ENCODE measurements around the gene IGFL2. TPM values are rescaled to one million over a fixed set of nuclear protein-coding genes. Genes with fewer than 3 reads are reported as not detected.
"Not testable (repeated sequence)": the region's sequence is repeated elsewhere in the genome, so short reads cannot be mapped to it uniquely, and the experiment has no call there.

IGFL2 gene
- not detected in 2 replicates for total RNA-seq (2014; rRNA removed; shearing (Covaris generic))
- not detected in 2 replicates for total RNA-seq (2022)
- not detected for Bru-seq, nascent RNA
- BruChase-seq, experiment 1, labeled RNA remaining after a 6-hour chase: not detected
- not detected for BruChase-seq, experiment 2, labeled RNA remaining after a 2-hour chase
- long read RNA-seq: 0 reads

DNA sequence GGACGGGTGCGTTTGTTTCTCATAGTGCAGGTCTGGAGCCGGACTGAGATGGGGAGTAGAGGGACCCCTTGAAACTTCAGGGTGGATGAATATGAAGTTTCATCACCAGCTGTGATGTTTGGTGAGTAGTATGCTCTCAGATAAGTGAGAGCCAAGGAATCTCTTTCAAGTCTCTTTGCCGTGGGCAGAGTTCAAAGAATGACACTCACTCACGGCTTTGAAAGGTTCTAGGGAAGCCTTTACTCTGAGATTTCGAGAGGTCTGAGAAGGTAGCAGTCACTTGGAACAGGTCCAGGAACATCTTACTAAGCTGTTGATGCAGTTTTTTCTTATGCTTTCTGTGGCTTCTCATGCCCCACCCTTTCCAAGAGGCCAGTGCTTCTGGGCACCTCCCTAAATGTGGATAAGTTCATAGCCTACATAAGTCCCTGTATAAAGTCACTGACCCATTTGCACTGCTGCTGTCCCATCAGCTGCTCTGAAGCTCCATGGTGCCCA, at the start of gene IGFL2:
IGFL2 (plus strand) TSS at position 448 of the 498 bp plus-strand sequence; CDS start at position 489, 41 bp downstream.
- Histone ChIP-seq H2AFZ (ENCODE audit: low read length) (no peak within 1 kb of the TSS), H3K4me3 (ENCODE audit: low read depth, low read length, poor library complexity, severe bottlenecking) (no peak within 1 kb of the TSS), H3K4me2 (ENCODE audit: low read length) (no peak within 1 kb of the TSS), H3K79me2 (ENCODE audit: insufficient read depth, low read depth, low read length) (no peaks in the 10 kb centered on the region), H4K20me1 (ENCODE audit: insufficient read depth, low read length) (no peaks in the 10 kb centered on the region), H3K36me3 (ENCODE audit: insufficient read depth, low read length) (no peaks in the 10 kb centered on the region), H3K9me3 (ENCODE audit: low read length) (no peaks in the 10 kb centered on the region), H3K9me2 (ENCODE audit: insufficient read depth, low read length) (no peaks in the 10 kb centered on the region), H3K4me1 (ENCODE audit: insufficient read depth, low read length, poor library complexity, severe bottlenecking) (no peaks in the 10 kb centered on the region), H3K27ac (ENCODE audit: low read depth, low read length, poor library complexity, severe bottlenecking) (no peak within 1 kb of the TSS)
- TF ChIP-seq EZH2phosphoT487 (IDR thresholded peaks at IDR 0.05; ENCODE audit: borderline replicate concordance, low read depth, low read length): no peak
- TF ChIP-seq, protein P1, sequence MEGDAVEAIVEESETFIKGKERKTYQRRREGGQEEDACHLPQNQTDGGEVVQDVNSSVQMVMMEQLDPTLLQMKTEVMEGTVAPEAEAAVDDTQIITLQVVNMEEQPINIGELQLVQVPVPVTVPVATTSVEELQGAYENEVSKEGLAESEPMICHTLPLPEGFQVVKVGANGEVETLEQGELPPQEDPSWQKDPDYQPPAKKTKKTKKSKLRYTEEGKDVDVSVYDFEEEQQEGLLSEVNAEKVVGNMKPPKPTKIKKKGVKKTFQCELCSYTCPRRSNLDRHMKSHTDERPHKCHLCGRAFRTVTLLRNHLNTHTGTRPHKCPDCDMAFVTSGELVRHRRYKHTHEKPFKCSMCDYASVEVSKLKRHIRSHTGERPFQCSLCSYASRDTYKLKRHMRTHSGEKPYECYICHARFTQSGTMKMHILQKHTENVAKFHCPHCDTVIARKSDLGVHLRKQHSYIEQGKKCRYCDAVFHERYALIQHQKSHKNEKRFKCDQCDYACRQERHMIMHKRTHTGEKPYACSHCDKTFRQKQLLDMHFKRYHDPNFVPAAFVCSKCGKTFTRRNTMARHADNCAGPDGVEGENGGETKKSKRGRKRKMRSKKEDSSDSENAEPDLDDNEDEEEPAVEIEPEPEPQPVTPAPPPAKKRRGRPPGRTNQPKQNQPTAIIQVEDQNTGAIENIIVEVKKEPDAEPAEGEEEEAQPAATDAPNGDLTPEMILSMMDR (conservative IDR thresholded peaks at IDR 0.05; ENCODE audit: low read length): no peak
- ChIA-PET CTCF (ENCODE audit: unreplicated experiment) (no interaction called here), POLR2A (interaction anchor here (0.6 kb wide), 1 partner anchor 1755 kb away, joined by 4 read pairs; no protein-coding TSS in a partner anchor)
- no TSS peak for BruUV-seq (replicated peaks)
- intact Hi-C loops (cut with micrococcal nuclease; ENCODE audit: unreplicated experiment): no loop called here
- no peak for DNase-seq (ENCODE audit: low spot score)

DNA sequence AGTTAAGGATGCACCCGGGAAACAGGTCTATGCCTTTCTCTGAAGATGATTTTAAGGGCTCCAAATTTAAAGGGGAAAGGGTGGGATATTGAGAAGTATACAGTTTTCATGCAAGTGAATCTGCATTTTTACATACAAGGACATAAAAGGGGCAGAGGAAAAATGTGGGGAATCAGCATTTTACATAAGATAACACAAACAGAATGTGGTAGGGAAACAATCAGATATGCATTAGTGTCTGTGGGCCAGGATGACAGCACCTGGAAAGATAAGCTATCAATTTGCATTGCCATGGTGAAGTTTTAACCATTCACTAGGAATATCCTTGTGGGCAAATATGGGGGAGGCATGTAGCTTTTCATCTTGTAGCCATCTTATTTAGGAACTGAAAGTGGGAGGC, 47.7 kb upstream of the IGFL2 start:
- ChIA-PET CTCF (ENCODE audit: unreplicated experiment) (no interaction called here), POLR2A (no interaction called here)
- BruUV-seq (replicated peaks): no TSS peak
- no peak overlapping the region for H2AFZ ChIP-seq (ENCODE audit: low read length)
- no peaks in the 10 kb centered on the region for H3K4me1 ChIP-seq (ENCODE audit: insufficient read depth, low read length, poor library complexity, severe bottlenecking)
- TF ChIP-seq EZH2phosphoT487 (IDR thresholded peaks at IDR 0.05; ENCODE audit: borderline replicate concordance, low read depth, low read length): no peak
- TF ChIP-seq, protein P1 (conservative IDR thresholded peaks at IDR 0.05; ENCODE audit: low read length): no peak
- H3K9me3 ChIP-seq (ENCODE audit: low read length): no peaks in the 10 kb centered on the region
- no peak overlapping the region for H3K27ac ChIP-seq (ENCODE audit: low read depth, low read length, poor library complexity, severe bottlenecking)
- H3K4me2 ChIP-seq (ENCODE audit: low read length): no peak overlapping the region
- H4K20me1 ChIP-seq (ENCODE audit: insufficient read depth, low read length): no peaks in the 10 kb centered on the region
- no peak for DNase-seq (ENCODE audit: low spot score)
- H3K4me3 ChIP-seq (ENCODE audit: low read depth, low read length, poor library complexity, severe bottlenecking): no peak overlapping the region
- no peaks in the 10 kb centered on the region for H3K36me3 ChIP-seq (ENCODE audit: insufficient read depth, low read length)
- no peaks in the 10 kb centered on the region for H3K79me2 ChIP-seq (ENCODE audit: insufficient read depth, low read depth, low read length)
- no peaks in the 10 kb centered on the region for H3K9me2 ChIP-seq (ENCODE audit: insufficient read depth, low read length)
- intact Hi-C loops (cut with micrococcal nuclease; ENCODE audit: unreplicated experiment): no loop called here

DNA sequence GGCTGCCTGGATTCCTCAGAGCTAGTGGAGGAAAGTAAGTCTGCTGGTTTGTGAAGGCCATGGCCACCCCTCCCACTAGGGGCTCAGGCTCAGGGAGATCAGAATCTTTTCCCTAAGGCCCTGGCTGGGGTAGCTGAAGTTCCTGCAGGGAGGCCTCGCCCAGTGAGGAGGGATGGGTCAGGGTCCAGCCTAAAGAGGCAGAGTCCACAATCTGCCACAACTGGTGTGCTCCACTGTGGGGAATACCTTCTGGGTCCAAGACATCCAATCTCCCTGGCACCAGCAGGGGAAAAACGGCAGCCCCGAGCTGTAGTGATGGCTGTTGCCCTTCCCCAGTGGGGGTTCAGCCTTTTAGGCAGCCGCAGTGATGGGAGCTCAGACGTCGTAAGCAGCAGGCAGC, 46.7 kb upstream of the IGFL2 start:
- ChIA-PET CTCF (ENCODE audit: unreplicated experiment) (no interaction called here), POLR2A (no interaction called here)
- Histone ChIP-seq H3K9me3 (ENCODE audit: low read length) (no peaks in the 10 kb centered on the region), H4K20me1 (ENCODE audit: insufficient read depth, low read length) (no peaks in the 10 kb centered on the region), H3K79me2 (ENCODE audit: insufficient read depth, low read depth, low read length) (no peaks in the 10 kb centered on the region), H3K4me1 (ENCODE audit: insufficient read depth, low read length, poor library complexity, severe bottlenecking) (no peaks in the 10 kb centered on the region), H3K27ac (ENCODE audit: low read depth, low read length, poor library complexity, severe bottlenecking) (no peak overlapping the region), H2AFZ (ENCODE audit: low read length) (no peak overlapping the region), H3K9me2 (ENCODE audit: insufficient read depth, low read length) (no peaks in the 10 kb centered on the region), H3K36me3 (ENCODE audit: insufficient read depth, low read length) (no peaks in the 10 kb centered on the region), H3K4me2 (ENCODE audit: low read length) (no peak overlapping the region), H3K4me3 (ENCODE audit: low read depth, low read length, poor library complexity, severe bottlenecking) (no peak overlapping the region)
- DNase-seq (ENCODE audit: low spot score): no peak
- intact Hi-C loops (cut with micrococcal nuclease; ENCODE audit: unreplicated experiment): no loop called here
- BruUV-seq (replicated peaks): no TSS peak
- no peak for TF ChIP-seq EZH2phosphoT487 (IDR thresholded peaks at IDR 0.05; ENCODE audit: borderline replicate concordance, low read depth, low read length)
- TF ChIP-seq, protein P1 (conservative IDR thresholded peaks at IDR 0.05; ENCODE audit: low read length): no peak

DNA sequence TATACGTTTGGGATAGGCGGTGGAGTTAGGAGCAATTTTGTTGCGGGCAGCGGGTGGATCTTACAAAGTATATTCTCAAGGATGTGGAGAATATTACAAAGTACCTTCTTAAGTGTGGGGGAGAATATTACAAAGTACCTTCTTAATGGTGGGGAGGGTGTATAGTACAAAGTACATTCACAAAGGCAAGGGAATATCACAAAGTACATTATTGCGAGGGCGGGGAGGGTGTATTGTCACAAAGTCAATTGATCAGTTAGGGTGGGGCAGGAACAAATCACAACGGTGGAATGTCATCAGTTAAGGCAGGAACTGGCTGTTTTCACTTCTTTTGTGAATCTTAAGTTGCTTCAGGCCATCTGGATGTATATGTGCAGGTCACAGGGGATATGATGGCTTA, 45.7 kb upstream of the IGFL2 start:
- BruUV-seq (replicated peaks); H3K36me3 ChIP-seq (ENCODE audit: insufficient read depth, low read length); H3K4me3 ChIP-seq (ENCODE audit: low read depth, low read length, poor library complexity, severe bottlenecking); H2AFZ ChIP-seq (ENCODE audit: low read length); H3K9me3 ChIP-seq (ENCODE audit: low read length); CTCF ChIA-PET (ENCODE audit: unreplicated experiment); H3K4me2 ChIP-seq (ENCODE audit: low read length); H4K20me1 ChIP-seq (ENCODE audit: insufficient read depth, low read length); DNase-seq (ENCODE audit: low spot score); H3K9me2 ChIP-seq (ENCODE audit: insufficient read depth, low read length); H3K4me1 ChIP-seq (ENCODE audit: insufficient read depth, low read length, poor library complexity, severe bottlenecking); H3K79me2 ChIP-seq (ENCODE audit: insufficient read depth, low read depth, low read length); intact Hi-C loops (cut with micrococcal nuclease; ENCODE audit: unreplicated experiment); H3K27ac ChIP-seq (ENCODE audit: low read depth, low read length, poor library complexity, severe bottlenecking): not testable (repeated sequence)
- POLR2A ChIA-PET: interaction anchor here (0.6 kb wide), 1 partner anchor 15 kb away, joined by 4 read pairs; no protein-coding TSS in a partner anchor

Data from OCI-LY7 (cell line).